Mesothelial cell of epicardium (in vitro differentiated cells): ENCODE results near the gene IVD. TPM values are rescaled to one million over a fixed set of nuclear protein-coding genes. Genes with fewer than 3 reads are reported as not detected.
"Not testable (repeated sequence)": the region's sequence is repeated elsewhere in the genome, so short reads cannot be mapped to it uniquely, and the experiment has no call there.

Experiments used
- DNase-seq, 2 experiments: peaks; one replicate each; pipeline ENCODE4 v3.0.0; 2021; ENCODE audit warnings: low spot score in 2 of 2; ENCODE audit not compliant: unreplicated experiment in 2 of 2
- H3K27ac Mint-ChIP-seq: 2 replicates; pipeline ENCODE4 v1.8.0; 2021; ENCODE audit warnings: mixed read lengths
- H3K27me3 Mint-ChIP-seq: 2 replicates; pipeline ENCODE4 v1.8.0; 2021; ENCODE audit warnings: low read depth, mixed read lengths
- H3K36me3 Mint-ChIP-seq: 2 replicates; pipeline ENCODE4 v1.8.0; 2021; ENCODE audit warnings: mixed read lengths
- H3K4me1 Mint-ChIP-seq: 2 replicates; pipeline ENCODE4 v1.8.0; 2021; ENCODE audit warnings: mixed read lengths
- H3K4me3 Mint-ChIP-seq: 2 replicates; pipeline ENCODE4 v1.8.0; 2021; ENCODE audit warnings: mild to moderate bottlenecking, moderate library complexity, mixed read lengths
- H3K9me3 Mint-ChIP-seq: 2 replicates; pipeline ENCODE4 v1.8.0; 2021; ENCODE audit warnings: mixed read lengths
- CTCF ChIP-seq: fragments of 200-600 bp; sonication (generic); IDR thresholded peaks from one replicate; pipeline ENCODE4 v1.5.0; 2021; ENCODE audit warnings: antibody characterized with exemption; ENCODE audit not compliant: unreplicated experiment
- total RNA-seq: library from RNA; stranded (reverse); gene quantifications from 3 replicates; pipeline ENCODE4 v1.2.1, GENCODE V29; 2021

IVD gene
- total RNA-seq, 1 donor from 2014 or later = 117 TPM

GRCh38 chr15:40449275-40449674 lies 43.7 kb downstream of the IVD start:
- no peak overlapping the region for H3K4me3 Mint-ChIP-seq
- H3K36me3 Mint-ChIP-seq = no peaks in the 10 kb centered on the region
- no peaks in the 10 kb centered on the region for H3K27me3 Mint-ChIP-seq
- no peak for TF ChIP-seq CTCF
- no peaks in the 10 kb centered on the region for H3K9me3 Mint-ChIP-seq
- H3K27ac Mint-ChIP-seq = no peak overlapping the region
- H3K4me1 Mint-ChIP-seq = peaks cover 15% of the 10 kb centered on the region
- DNase-seq = no peak

GRCh38 chr15:40450047-40450446 lies 44.5 kb downstream of the IVD start:
- TF ChIP-seq CTCF = no peak
- Mint-ChIP-seq H3K4me3 (no peak overlapping the region), H3K36me3 (no peaks in the 10 kb centered on the region), H3K9me3 (no peaks in the 10 kb centered on the region), H3K27me3 (no peaks in the 10 kb centered on the region), H3K4me1 (peaks cover 13% of the 10 kb centered on the region), H3K27ac (no peak overlapping the region)
- no peak for DNase-seq

- Mint-ChIP-seq H3K27ac (no peak overlapping the region), H3K4me1 (peaks cover 18% of the 10 kb centered on the region), H3K36me3 (no peaks in the 10 kb centered on the region)
Observed at GRCh38 chr15:40451527-40452158, 46.0 kb downstream of the IVD start.

GRCh38 chr15:40452296-40453090 lies 46.9 kb downstream of the IVD start:
- Mint-ChIP-seq H3K9me3 (no peaks in the 10 kb centered on the region), H3K36me3 (no peaks in the 10 kb centered on the region), H3K4me3 (no peak overlapping the region), H3K27ac (no peak overlapping the region), H3K4me1 (peaks cover 18% of the 10 kb centered on the region), H3K27me3 (no peaks in the 10 kb centered on the region)
- DNase-seq = no peak
- TF ChIP-seq CTCF = no peak

More at GRCh38 chr15:40451527-40452158, 46.0 kb downstream of the IVD start:
- TF ChIP-seq CTCF = no peak
- H3K4me3 Mint-ChIP-seq = no peak overlapping the region
- H3K27me3 Mint-ChIP-seq = no peaks in the 10 kb centered on the region
- no peak for DNase-seq
- H3K9me3 Mint-ChIP-seq = no peaks in the 10 kb centered on the region

- H3K4me1 Mint-ChIP-seq = peaks cover 18% of the 10 kb centered on the region
- not testable (repeated sequence) for DNase-seq, H3K27me3 Mint-ChIP-seq, H3K27ac Mint-ChIP-seq, H3K4me3 Mint-ChIP-seq, H3K9me3 Mint-ChIP-seq, H3K36me3 Mint-ChIP-seq
Observed at GRCh38 chr15:40453941-40454340, 48.3 kb downstream of the IVD start.

- TF ChIP-seq CTCF = no peak
- no peak overlapping the region for H3K4me3 Mint-ChIP-seq
- peaks cover 18% of the 10 kb centered on the region for H3K4me1 Mint-ChIP-seq
- no peaks in the 10 kb centered on the region for H3K9me3 Mint-ChIP-seq
- no peaks in the 10 kb centered on the region for H3K36me3 Mint-ChIP-seq
- H3K27ac Mint-ChIP-seq = no peak overlapping the region
- H3K27me3 Mint-ChIP-seq = no peaks in the 10 kb centered on the region
- DNase-seq = no peak
Observed at GRCh38 chr15:40454904-40455391, 49.4 kb downstream of the IVD start.
